Measurements from ENCODE around the gene ANKRD30A.

DNA sequence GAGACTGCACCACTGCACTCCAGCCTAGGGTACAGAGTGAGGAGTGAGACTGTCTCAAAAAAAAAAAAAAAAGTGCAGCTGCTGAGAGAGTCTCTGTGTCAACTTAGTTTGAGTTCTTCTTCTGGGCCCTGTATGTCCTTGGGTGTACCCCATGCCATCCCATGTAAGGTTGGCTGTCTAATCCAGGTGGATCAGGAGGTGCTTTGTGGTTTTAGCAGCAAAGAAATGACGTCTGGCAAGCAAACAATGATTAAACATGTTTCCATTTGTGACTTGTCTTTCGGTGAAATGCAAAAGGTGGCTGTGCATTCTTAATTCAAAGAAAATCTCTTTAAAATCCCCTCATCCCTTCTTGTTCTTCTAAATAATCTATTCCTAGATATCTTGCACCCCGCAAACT is 255.9 kb downstream of the ANKRD30A start:
- TF ChIP-seq EP300 (IDR thresholded peaks at IDR 0.05) (no peak), POLR2A (IDR thresholded peaks at IDR 0.05) (no peak), POLR2AphosphoS5 (IDR thresholded peaks at IDR 0.05) (no peak)
- TF ChIP-seq, protein P1, sequence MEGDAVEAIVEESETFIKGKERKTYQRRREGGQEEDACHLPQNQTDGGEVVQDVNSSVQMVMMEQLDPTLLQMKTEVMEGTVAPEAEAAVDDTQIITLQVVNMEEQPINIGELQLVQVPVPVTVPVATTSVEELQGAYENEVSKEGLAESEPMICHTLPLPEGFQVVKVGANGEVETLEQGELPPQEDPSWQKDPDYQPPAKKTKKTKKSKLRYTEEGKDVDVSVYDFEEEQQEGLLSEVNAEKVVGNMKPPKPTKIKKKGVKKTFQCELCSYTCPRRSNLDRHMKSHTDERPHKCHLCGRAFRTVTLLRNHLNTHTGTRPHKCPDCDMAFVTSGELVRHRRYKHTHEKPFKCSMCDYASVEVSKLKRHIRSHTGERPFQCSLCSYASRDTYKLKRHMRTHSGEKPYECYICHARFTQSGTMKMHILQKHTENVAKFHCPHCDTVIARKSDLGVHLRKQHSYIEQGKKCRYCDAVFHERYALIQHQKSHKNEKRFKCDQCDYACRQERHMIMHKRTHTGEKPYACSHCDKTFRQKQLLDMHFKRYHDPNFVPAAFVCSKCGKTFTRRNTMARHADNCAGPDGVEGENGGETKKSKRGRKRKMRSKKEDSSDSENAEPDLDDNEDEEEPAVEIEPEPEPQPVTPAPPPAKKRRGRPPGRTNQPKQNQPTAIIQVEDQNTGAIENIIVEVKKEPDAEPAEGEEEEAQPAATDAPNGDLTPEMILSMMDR (IDR thresholded peaks at IDR 0.05), result no peak
